GM19467 (cell line): ENCODE measurements around the gene PLCD1.

Source experiments
- ATAC-seq: cut with Tn5 transposase; IDR thresholded peaks from one replicate; pipeline ENCODE4 v1.9.1; 2021; ENCODE audit warnings: mild to moderate bottlenecking, moderate library complexity; ENCODE audit not compliant: unreplicated experiment

PLCD1 gene

DNA sequence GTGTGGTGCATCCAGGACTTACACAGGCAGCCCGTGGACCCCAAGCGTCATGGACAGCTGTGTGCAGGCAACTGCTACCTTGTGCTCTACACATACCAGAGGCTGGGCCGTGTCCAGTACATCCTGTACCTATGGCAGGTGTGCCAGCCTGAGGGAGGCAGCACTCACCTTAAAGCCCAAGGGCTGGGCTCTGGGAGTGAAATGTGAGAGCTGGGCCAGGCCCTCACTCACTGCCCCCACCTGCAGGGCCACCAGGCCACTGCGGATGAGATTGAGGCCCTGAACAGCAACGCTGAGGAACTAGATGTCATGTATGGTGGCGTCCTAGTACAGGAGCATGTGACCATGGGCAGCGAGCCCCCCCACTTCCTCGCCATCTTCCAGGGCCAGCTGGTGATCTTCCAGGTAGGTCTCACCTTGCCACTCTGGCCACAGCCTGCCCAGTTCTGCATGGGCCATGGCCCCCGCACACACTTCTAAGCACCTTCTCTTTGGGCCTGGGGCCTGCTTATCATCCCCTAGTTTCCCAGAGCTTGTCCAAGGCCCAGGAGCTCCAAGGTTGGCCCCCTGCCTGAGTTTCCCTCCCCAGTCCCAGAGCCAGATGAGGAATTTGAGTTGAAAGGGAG is 27.9 kb downstream of the PLCD1 start:
- no peak for ATAC-seq

- no peak for ATAC-seq
These were observed 28.4 kb downstream of the PLCD1 start for GRCh38 chr3:38000965-38001455.

DNA sequence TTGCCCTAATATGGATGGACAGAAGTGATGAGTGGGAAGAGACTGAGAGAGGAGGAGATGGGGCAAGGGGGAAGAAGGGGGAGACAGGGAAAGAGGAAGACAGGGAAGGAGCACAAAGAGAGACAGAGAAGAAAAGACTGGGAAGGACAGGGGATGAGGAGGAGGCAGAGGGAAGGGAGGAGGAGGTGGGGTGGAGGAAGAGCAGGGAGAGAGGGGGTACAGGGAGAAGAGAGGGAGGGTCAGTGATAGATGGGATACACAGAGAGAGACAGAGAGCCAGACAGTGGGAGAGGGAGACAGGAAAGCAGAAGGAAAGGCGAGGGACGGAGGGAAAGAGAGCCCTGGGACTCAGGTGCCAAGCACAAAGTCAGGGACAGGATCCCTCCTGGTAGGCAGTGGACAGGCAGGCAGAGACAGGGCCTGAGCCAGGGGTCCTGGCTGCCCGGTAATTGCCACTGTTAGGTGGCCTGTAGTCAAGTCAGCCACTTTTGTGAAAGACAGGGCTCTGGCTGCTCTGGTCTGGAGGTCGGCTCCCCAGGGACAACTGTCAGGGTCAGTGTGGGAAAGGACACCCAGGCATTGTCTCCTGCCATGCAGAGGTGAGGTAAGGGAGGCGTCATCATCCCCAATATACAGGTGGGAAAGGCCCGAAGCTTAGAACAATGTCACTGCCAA is 29.1 kb downstream of the PLCD1 start:
- ATAC-seq, result no peak

DNA sequence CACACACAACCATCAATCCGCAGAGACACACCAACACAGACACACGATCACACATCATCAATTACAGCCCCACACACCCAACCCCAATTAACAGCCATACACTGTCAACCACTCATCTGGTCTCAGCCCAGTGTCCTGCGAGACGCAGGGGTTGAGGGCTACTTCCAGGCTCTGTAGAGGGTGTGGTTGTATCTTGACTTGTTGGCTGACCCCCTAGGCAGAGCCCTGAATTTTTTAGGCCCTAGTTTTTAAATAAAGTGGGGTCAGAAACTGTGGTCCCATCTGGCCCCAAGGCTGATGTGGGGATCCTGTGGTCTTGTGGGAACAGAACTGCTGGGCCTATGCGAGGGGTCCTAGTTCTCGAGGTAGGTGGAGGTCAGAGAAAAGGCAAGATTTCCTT is 29.6 kb downstream of the PLCD1 start:
- no peak for ATAC-seq

DNA sequence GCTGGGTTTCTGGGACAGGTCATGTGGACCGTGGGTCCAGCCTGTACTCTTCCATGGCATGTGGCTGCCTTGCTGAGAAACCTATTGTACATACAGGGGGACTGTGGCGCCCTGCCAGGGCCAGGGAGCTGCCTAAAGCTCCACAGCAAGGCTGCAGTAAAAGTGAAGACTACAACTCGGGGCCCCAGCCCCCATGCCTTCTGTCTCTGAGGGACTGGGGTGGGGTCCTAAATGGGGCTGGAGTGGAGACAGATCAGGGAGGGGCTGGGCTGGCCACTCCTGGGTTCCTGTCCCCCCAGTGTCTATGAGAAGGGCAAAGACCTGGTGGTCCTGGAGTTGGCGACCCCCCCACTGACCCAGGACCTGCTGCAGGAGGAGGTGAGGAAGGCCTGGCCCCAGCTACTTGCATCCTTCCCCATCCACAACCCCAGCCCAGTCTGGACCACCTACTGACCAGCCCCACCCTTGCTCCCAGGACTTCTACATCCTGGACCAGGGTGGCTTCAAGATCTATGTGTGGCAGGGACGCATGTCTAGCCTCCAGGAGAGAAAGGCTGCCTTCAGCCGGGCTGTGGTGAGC is 31.6 kb downstream of the PLCD1 start:
- ATAC-seq, result no peak

DNA sequence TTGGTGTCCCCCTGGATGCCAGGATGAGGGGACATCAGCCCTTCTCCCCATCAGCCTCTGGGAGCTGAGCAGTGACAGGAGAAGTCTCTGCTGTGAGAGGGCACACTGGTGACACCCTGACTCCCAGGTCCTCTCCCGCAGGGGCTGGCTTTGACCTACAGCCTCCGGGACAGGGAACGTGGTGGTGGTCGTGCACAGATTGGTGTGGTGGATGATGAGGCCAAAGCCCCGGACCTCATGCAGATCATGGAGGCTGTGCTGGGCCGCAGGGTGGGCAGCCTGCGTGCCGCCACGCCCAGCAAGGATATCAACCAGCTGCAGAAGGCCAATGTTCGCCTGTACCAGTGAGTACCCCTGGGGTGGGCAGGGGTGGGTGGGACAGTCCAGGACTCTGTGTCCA is 32.1 kb downstream of the PLCD1 start:
- no peak for ATAC-seq

- peak; percentile 39 for ATAC-seq
These were observed 32.6 kb downstream of the PLCD1 start for GRCh38 chr3:37996785-37997301.

DNA sequence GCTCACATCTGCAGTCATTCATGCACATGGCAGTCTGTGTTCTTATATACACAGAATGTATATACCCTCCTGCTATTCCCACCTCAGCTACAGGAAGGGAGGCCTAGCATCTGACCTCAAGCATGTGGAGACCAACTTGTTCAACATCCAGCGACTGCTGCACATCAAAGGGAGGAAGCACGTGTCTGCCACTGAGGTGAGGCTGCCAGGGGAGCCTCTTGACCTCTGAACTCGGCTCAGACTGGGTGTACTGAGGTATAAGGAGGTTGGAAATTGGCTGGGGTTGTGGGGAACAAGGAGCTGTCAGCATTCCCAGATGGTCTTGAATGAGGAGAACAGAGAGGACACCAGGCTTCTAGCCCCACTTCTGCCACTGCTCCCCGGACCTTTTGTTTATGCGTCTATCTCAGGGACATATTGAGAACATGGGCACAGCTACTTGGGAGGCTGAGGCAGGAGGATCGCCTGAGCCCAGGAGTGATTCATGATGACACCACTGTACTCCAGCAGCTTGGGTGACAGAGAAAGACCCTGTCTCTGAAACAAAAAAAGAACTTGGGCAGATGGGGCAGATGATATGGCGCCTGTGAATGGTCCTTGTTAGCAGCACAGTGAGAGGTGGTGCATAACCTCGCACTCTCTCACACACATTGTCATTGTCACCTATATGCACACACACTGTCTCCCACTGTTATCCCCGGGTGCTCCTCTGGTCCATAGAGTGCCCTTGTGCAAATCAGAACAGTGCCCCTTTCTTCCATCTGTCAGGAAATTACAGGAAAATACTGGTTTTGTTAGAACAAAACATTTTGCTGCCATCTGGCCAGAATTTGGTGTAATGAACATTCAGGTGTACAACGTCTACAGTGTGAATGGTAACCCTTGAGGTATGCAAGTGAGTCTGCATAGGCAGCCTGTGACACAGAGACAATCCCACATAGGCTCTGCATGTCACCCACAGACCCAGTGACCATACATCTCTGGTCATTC is 33.5 kb downstream of the PLCD1 start:
- no peak for ATAC-seq

DNA sequence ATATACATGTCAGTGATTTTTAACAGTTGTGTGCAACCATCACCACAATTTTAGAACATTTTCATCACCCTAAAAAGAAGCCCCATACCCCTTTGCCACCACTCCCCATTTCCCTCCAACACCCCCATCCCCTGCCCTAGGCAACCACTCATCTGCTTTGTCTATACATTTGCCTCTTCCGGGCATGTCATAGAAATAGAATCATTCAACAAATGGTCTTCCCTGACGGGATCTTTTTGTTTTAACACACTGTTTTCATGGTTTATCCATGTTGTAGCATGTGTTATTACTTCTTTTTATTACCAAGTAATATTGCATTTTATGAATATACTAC is 34.8 kb downstream of the PLCD1 start:
- no peak for ATAC-seq

DNA sequence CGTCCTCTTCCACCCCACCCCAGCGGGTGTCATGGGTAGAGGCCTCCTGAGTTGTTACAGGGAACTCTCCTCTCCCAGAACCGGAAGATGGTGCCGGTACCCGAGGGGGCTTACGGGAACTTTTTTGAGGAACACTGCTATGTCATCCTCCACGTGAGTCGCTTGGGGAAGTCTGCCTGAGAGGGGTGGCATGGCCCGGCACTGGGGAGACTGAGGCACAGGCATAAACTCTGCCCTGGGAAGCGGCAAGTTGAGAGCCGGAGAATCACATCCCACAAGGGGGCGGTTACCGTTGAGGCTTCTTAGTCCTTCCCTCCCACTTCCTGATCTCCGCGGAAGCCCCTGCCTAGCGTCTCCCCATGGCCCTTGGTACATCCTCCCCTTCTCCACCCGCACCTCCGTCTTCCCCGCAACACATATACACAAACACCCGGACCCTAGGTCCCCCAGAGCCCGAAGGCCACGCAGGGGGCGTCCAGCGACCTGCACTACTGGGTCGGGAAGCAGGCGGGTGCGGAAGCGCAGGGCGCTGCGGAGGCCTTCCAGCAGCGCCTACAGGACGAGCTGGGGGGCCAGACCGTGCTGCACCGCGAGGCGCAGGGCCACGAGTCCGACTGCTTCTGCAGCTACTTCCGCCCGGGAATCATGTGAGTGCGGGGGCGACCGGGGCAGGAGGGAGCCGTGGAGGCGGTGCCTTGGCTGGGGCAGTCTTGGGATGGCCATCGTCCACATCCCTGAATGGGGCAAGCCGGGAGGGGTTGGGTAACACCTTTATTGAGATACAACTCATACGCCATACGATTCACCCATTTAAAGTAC is 35.4 kb downstream of the PLCD1 start:
- peak; percentile 48 for ATAC-seq

DNA sequence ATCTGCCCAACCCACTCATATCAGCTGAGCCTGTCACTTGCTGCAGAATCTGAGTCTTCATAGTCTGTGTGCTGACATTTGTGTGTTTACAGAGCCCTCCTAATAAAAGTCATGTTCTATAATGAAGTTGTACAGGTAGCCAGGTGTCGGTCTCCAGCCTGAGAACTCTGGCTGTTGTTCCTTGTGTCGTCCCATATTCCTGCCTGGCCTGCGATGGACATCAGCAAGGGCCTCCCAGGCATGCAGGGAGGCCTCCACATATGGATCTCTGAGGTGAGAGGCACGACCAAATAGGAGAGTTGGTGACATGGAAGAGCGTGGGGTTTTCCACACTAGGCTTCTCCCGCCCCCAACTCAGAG is 36.0 kb downstream of the PLCD1 start:
- no peak for ATAC-seq

GRCh38 chr3:37993067-37993455 is 36.4 kb downstream of the PLCD1 start:
- ATAC-seq, result no peak

GRCh38 chr3:37992271-37993066 is 37.0 kb downstream of the PLCD1 start:
- no peak for ATAC-seq

- no peak for ATAC-seq
These were observed 37.6 kb downstream of the PLCD1 start for GRCh38 chr3:37991823-37992222.

DNA sequence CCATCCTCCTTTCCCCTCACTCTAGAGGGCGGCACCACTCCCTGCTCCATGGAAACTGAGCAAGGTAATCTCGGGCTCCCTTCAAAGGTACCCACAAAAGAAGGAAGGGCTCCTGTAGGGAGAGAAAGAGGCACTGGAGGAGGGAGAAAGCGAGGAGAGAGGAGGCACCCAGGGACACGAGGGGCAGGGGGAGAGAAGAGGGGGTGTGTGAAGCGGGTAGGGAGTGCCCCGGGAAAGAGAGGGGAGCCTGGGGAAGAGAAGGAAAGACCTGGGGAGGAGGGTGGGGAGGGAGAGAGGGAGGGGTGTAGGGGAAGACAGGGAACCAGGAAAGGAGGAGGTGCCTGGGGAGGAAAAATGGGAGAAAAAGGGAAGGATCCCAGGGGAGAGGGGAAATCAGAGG is 38.3 kb downstream of the PLCD1 start:
- no peak for ATAC-seq

GRCh38 chr3:37990527-37990926 is 38.9 kb downstream of the PLCD1 start, which contains the start of gene VILL:
TSS of gene VILL (plus strand) at chr3:37990786. CDS start at chr3:37993673, 2,887 bp downstream.
- ATAC-seq, result no peak

DNA sequence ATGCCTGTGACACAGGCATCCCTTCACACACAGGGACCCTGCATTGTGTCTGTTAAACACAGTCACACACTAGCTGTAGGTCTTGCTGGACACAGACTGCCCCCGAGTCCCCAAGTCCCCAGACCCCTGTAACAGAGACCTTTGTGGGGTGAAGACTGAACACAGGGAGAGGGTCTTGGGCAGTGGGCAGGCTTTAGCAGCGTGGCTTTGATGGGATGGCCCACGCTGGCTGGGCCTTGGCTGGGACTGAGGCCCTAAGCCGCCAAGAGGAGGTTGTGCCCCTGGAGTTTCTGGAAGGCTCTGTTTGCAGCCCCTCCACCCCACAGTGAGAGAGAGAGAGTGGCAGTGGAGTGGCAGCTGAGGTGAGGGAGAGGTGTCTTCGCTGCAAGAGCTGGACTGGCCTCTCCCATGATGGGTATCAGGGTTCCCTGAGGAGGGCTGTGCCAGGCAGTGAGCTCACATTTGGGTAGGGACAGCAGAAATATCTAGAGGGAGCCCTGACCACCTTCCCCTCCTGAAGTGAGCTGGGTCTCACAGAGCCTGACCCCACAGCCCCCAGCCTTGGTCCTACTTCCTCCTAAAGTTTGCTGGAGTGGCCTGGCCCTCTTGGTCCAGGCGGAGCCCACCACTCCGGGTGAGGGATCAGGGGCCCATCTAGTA is 39.5 kb downstream of the PLCD1 start:
- no peak for ATAC-seq

DNA sequence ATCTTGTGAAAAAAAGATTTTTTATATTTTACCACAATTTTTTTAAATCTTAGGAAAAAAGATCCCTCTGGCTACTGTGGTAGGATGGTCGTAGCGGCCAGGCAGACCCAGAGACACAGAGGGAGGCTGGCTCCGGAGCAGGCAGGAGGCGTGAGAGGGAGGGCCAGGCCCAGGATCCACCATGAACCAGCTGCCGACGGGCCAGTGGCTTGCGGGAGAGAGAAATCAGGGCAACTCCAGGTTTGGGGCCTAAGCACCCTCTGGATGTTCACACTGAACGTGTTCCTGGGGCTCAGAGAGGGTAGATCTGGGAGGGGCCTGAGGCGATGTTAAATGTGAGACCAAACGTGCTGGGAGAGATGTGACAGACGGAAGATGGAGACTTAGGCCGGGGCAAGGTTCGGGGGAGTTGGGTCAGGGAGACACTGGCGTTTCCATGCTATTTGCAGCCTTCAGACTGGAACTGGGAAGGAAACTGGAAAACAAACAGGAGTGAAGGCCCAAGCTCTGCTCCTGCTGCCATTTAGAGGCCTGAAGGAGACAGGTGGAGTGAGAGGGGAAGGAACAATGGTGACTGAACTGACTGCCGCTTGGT is 40.4 kb downstream of the PLCD1 start:
- ATAC-seq, result no peak
